HepG2 (cell line): ENCODE data around the gene MS4A10.

Source experiments
- EZH2 ChIP-seq: conservative IDR thresholded peaks from 2 replicates; pipeline ENCODE4 v1.6.1; 2012; ENCODE audit warnings: mild to moderate bottlenecking, low read depth, low read length, moderate library complexity
- FOXA1 ChIP-seq, 2 experiments: fragments of 450-650 bp in 1 of 2; sonication (generic) in 1 of 2; formaldehyde crosslinking in 1 of 2; IDR thresholded peaks; 2 replicates each; pipeline versions ENCODE4 v1.4.0 to v1.6.1; 2016 to 2020; ENCODE audit warnings: missing genetic modification reagents in 1 of 2
- HMG20B ChIP-seq: conservative IDR thresholded peaks from 2 replicates; pipeline ENCODE4 v1.6.1; 2016; ENCODE audit warnings: missing genetic modification reagents, missing compliant biosample characterization
- ISX ChIP-seq: sonication (generic); formaldehyde crosslinking; conservative IDR thresholded peaks from 2 replicates; pipeline ENCODE4 v1.5.0; 2020; ENCODE audit warnings: missing genetic modification reagents
- JUND ChIP-seq: sonication (generic); formaldehyde crosslinking; IDR thresholded peaks from 2 replicates; pipeline ENCODE4 v1.8.0; 2022; ENCODE audit warnings: mild to moderate bottlenecking, missing genetic modification reagents
- NFE2L2 ChIP-seq: fragments of 150-350 bp; IDR thresholded peaks from 2 replicates; pipeline ENCODE4 v1.6.1; 2014; ENCODE audit warnings: low read length
- TAF1 ChIP-seq: sonication (generic); formaldehyde crosslinking; IDR thresholded peaks from 2 replicates; pipeline ENCODE4 v1.4.0; 2020; ENCODE audit warnings: missing genetic modification reagents
- ZFP37 ChIP-seq: sonication (generic); formaldehyde crosslinking; IDR thresholded peaks from 2 replicates; pipeline ENCODE4 v1.4.0; 2020; ENCODE audit warnings: missing genetic modification reagents, borderline replicate concordance
- TF ChIP-seq, protein P1 (sequence below): sonication (generic); formaldehyde crosslinking; IDR thresholded peaks from 2 replicates; pipeline ENCODE4 v1.5.0; 2020; ENCODE audit warnings: mild to moderate bottlenecking, missing genetic modification reagents, moderate library complexity

DNA sequence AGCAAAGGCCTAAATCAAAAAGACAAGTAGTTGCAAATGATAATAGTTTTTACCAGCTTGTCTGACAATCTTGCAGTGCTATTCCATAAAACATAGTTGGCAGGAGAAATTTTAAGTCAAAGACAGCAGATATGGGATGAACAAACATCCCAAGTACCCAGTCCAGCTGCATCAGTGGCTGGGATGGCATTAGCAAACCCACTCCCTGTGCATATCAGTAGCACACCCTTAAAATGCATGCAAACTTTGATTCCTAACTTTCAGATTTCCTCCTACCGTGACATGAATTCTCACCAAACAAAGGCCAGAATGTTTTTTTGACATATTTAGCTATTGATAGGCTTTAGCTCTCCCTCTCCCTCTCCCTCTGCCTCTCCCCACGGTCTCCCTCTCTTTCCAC lies 29.0 kb downstream of the MS4A10 start:
- TF ChIP-seq ISX (CRISPR knock-in tag) (no peak), TAF1 (no peak), HMG20B (CRISPR knock-in tag) (no peak), ZFP37 (CRISPR knock-in tag) (no peak), EZH2 (no peak), NFE2L2 (no peak), FOXA1 (IDR thresholded peaks at IDR 0.05) (no peak), FOXA1 (CRISPR knock-in tag; IDR thresholded peaks at IDR 0.05) (no peak), JUND (CRISPR knock-in tag) (no peak)
- TF ChIP-seq, protein P1, sequence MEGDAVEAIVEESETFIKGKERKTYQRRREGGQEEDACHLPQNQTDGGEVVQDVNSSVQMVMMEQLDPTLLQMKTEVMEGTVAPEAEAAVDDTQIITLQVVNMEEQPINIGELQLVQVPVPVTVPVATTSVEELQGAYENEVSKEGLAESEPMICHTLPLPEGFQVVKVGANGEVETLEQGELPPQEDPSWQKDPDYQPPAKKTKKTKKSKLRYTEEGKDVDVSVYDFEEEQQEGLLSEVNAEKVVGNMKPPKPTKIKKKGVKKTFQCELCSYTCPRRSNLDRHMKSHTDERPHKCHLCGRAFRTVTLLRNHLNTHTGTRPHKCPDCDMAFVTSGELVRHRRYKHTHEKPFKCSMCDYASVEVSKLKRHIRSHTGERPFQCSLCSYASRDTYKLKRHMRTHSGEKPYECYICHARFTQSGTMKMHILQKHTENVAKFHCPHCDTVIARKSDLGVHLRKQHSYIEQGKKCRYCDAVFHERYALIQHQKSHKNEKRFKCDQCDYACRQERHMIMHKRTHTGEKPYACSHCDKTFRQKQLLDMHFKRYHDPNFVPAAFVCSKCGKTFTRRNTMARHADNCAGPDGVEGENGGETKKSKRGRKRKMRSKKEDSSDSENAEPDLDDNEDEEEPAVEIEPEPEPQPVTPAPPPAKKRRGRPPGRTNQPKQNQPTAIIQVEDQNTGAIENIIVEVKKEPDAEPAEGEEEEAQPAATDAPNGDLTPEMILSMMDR: no peak
